ENCODE measurements around the gene CMC1.

Gene CMC1

DNA sequence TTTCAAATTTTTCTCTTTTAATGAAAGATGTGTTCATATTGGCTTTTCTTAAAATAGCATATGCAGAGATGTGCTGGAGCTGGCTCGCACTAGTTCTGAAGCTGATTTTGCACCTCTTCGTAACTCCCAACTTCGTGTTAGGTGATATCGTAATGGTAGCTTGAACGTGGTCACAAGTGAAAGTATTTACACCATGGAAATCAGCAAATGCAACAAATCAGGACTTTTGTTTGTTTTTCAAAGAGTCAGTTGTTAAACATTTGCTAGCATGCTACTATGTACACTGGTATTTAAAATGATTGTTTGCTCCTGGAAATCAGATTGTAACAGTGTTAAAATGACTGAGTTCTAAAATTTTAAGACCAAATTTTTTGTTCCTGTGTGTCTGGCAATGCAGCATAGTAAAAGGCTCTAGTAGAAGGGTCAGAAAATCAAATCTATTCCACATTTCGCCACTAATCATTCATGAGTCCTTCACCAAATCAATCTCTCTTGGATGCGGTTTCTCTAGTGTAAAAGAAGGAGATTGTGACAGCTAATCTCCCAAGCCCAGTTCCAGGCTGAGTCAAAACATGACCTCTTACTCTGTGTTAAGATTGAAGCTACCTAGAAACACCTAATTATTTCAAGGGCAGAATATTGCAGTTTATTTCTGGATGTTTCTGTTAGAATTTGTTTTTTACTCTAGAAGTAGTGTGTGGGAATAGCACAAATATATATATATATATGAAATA, 34.3 kb upstream of the CMC1 start:
- H3K36me3 Mint-ChIP-seq (ENCODE audit: low read depth): no peaks in the 10 kb centered on the region
- no peak for TF ChIP-seq CTCF (IDR thresholded peaks at IDR 0.05)
- DNase-seq: no peak
- H3K27me3 Mint-ChIP-seq (ENCODE audit: low read depth, poor library complexity): no peaks in the 10 kb centered on the region
- no peak overlapping the region for H3K4me3 Mint-ChIP-seq
- no peaks in the 10 kb centered on the region for H3K4me1 Mint-ChIP-seq
- H3K27ac Mint-ChIP-seq: no peak overlapping the region
- H3K9me3 Mint-ChIP-seq: no peaks in the 10 kb centered on the region

DNA sequence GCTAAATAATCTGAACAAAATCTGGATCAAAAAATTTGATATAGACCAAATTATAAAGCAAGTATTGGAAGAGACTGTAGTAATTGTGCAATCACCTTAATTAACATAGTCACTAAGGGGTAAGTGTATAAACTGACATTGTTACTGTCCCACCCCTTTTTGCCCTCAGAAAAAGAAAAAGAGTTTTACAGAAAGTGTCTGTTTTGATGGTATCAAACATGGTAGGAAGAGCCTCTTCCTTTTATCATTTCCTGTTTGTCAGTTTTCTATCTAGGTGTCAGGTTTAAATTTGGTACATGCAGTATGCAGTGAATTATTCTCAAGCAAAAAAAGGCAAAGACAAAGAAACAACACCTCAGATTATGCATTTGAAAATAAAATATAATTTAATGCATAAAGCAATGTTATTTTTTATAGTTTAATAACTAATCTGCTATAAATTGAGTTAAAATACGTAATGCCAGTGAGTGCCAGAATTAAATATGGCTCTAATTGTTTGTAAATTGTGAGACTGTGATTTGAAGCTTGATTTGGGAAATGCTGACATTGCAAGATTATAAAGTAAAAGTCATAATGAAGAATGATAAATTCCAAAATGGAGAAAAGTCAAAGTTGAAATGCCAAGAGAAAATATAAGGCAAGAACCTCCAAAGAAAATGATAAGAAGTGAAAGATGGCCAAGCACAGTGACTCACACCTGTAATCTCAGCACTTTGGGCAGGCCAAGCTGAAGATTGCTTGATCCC, 30.3 kb upstream of the CMC1 start:
- H3K9me3 Mint-ChIP-seq: peaks cover 13% of the 10 kb centered on the region
- H3K27me3 Mint-ChIP-seq (ENCODE audit: low read depth, poor library complexity): no peaks in the 10 kb centered on the region

DNA sequence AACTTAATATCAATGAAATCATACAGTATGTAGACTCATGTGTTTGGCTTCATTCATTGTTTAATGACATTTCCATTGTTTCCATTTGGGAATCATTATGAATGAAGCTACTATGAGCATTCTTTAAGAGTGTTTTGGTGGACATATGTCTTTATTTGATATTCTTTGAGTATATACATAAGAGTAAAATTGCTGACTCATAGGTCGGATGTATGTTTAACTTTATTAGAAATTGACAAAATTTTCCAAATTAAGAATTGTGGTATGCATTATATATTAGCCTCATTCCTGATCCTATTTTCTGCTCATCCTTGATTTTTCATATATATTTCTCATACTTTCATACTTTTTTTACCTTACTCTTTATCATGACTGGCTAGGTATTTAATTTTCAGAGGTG, 28.7 kb upstream of the CMC1 start:
- Mint-ChIP-seq H3K27me3 (ENCODE audit: low read depth, poor library complexity) (no peaks in the 10 kb centered on the region), H3K36me3 (ENCODE audit: low read depth) (no peaks in the 10 kb centered on the region), H3K4me3 (no peak overlapping the region), H3K4me1 (no peaks in the 10 kb centered on the region), H3K9me3 (peaks cover 13% of the 10 kb centered on the region), H3K27ac (no peak overlapping the region)
- no peak for TF ChIP-seq CTCF (IDR thresholded peaks at IDR 0.05)
- no peak for DNase-seq

More for the DNA sequence above, 30.3 kb upstream of the CMC1 start:
- no peak for TF ChIP-seq CTCF (IDR thresholded peaks at IDR 0.05)
- DNase-seq: no peak
- Mint-ChIP-seq H3K4me3 (no peak overlapping the region), H3K27ac (no peak overlapping the region), H3K4me1 (no peaks in the 10 kb centered on the region), H3K36me3 (ENCODE audit: low read depth) (no peaks in the 10 kb centered on the region)

DNA sequence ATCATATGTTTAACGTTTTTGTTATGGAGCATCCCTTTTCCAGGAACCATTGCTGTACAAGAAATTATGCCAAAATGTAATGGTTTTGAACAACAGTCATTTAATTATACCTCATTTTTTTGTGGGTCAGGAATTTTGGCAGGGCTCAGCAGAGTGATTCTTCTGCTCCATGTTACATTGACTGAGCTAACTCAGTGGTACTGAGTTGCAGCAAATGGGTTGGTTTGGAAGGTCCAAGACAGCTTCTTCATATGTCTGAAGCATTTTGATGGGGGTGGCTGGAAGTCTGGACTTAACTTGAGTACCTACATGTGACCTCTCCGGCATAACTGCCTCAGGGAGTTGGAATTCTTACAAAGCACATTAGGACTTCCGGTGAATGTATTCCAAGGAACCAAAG, 26.0 kb upstream of the CMC1 start:
- no peak for TF ChIP-seq CTCF (IDR thresholded peaks at IDR 0.05)
- H3K36me3 Mint-ChIP-seq (ENCODE audit: low read depth): no peaks in the 10 kb centered on the region
- H3K4me1 Mint-ChIP-seq: no peaks in the 10 kb centered on the region
- H3K27me3 Mint-ChIP-seq (ENCODE audit: low read depth, poor library complexity): no peaks in the 10 kb centered on the region
- no peak for DNase-seq
- H3K27ac Mint-ChIP-seq: no peak overlapping the region
- no peak overlapping the region for H3K4me3 Mint-ChIP-seq
- peaks cover 13% of the 10 kb centered on the region for H3K9me3 Mint-ChIP-seq

DNA sequence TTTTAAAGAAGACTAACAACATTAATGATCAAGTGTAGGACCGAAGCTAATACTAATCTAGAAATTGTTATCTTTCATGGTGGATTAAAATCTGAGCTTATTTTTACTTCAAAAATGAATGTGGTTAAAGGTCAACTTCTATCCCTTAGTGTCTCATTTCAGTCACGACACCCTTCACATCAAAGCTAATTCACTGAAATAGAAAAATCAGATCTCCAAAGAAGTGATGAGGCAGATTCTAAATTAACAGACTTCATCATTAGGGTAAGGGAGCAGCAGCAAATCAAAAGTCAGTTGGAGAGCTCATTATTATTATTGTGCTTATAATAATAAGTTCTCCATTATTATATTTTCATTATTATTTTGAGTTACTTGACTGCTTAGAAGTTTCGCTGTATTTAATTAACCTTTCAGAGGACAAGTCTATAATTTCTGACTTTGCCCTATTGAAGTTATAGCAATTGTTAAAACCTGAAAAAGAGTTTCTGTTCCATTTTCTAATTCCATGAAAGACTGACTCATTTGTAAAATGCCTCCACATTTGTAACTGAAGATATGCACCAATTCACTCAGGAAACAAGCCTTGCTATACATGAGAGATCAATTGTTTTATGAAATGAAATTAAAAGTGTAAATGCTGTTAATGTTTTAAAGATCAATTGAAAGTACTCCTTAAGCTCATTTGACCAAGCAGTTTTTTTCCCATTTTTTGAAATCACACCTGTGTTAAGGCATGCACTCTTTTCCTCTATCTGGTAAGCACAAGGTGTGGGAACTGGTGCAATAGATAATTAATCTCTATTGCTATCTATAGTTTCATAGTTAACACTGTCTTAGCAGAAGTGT, 23.1 kb upstream of the CMC1 start:
- no peak for TF ChIP-seq CTCF (IDR thresholded peaks at IDR 0.05)
- Mint-ChIP-seq H3K4me1 (no peaks in the 10 kb centered on the region), H3K9me3 (peaks cover 13% of the 10 kb centered on the region), H3K27ac (no peak overlapping the region), H3K27me3 (ENCODE audit: low read depth, poor library complexity) (no peaks in the 10 kb centered on the region), H3K36me3 (ENCODE audit: low read depth) (no peaks in the 10 kb centered on the region), H3K4me3 (no peak overlapping the region)
- DNase-seq: no peak

All from nephron progenitor cell (in vitro differentiated cells).